H1 (cell line): ENCODE measurements around the gene TMEM183A. TPM values are rescaled to one million over a fixed set of nuclear protein-coding genes. Genes with fewer than 3 reads are reported as not detected.
A peak's percentile ranks its signal among the peaks of the same experiment; 100 is the strongest.

Experiments
- CTCF ChIA-PET: fragments of 300-600 bp; sonication (Branson Sonifier 250); formaldehyde crosslinking; loops from one replicate; lab custom pipeline; 2021; ENCODE audit not compliant: partially characterized antibody; lab: Charles Lee
- POLR2A ChIA-PET: fragments of 300-600 bp; sonication (Branson Sonifier 250); formaldehyde crosslinking; loops from one replicate; lab custom pipeline; 2021; ENCODE audit warnings: inconsistent platforms; ENCODE audit not compliant: partially characterized antibody; lab: Charles Lee
- DNase-seq, 2 experiments: peaks; one replicate each; pipeline versions ENCODE4 v3.0.0 to v3.0.0-alpha.2; 2010 to 2022; ENCODE audit warnings: low spot score in 2 of 2, low read depth in 1 of 2, mixed read lengths in 1 of 2
- FAIRE-seq: peaks from 2 replicates; lab custom pipeline; 2011; peaks lifted over from hg19 to GRCh38; lab: Jason Lieb, UNC
- H2AFZ ChIP-seq: 2 replicates; pipeline ENCODE4 v1.8.1; 2012; ENCODE audit warnings: low read length, inconsistent platforms
- H2AK5ac ChIP-seq: 2 replicates; pipeline ENCODE4 v1.6.1; 2013; ENCODE audit warnings: low read depth, low read length
- H2BK120ac ChIP-seq: replicated peaks from 2 replicates; pipeline ENCODE3; 2013; ENCODE audit warnings: low read depth, low read length, inconsistent platforms
- H2BK12ac ChIP-seq: 2 replicates; pipeline ENCODE4 v1.6.1; 2013; ENCODE audit warnings: low read depth, low read length
- H2BK15ac ChIP-seq: 2 replicates; pipeline ENCODE4 v1.6.1; 2013; ENCODE audit warnings: low read length
- H2BK20ac ChIP-seq: 2 replicates; pipeline ENCODE4 v1.6.1; 2013; ENCODE audit warnings: low read length
- H2BK5ac ChIP-seq: 2 replicates; pipeline ENCODE4 v1.6.1; 2013; ENCODE audit warnings: low read depth, low read length
- H3K14ac ChIP-seq: 2 replicates; pipeline ENCODE4 v1.6.1; 2013; ENCODE audit warnings: inconsistent platforms; ENCODE audit not compliant: insufficient read length
- H3K18ac ChIP-seq: 2 replicates; pipeline ENCODE4 v1.6.1; 2013; ENCODE audit warnings: low read length; ENCODE audit errors: extremely low read depth
- H3K23ac ChIP-seq: 2 replicates; pipeline ENCODE4 v1.6.1; 2013; ENCODE audit warnings: inconsistent platforms; ENCODE audit not compliant: insufficient read length
- H3K23me2 ChIP-seq: 2 replicates; pipeline ENCODE4 v1.6.1; 2013; ENCODE audit warnings: low read depth, low read length
- H3K27ac ChIP-seq: 2 replicates; pipeline ENCODE4 v1.6.1; 2011; ENCODE audit warnings: low read depth, low read length, inconsistent platforms
- H3K27me3 ChIP-seq, 4 experiments: replicated peaks in 1 of 4; 1 replicate in 1 of 4; 2 replicates in 3 of 4; pipeline versions ENCODE4 v1.6.1 to v1.8.1; 2011 to 2013; ENCODE audit warnings: low read length in 3 of 4, mild to moderate bottlenecking in 3 of 4, inconsistent platforms in 2 of 4, mixed read lengths in 2 of 4, moderate library complexity in 1 of 4; ENCODE audit not compliant: control insufficient read depth in 3 of 4, insufficient read depth in 3 of 4; ENCODE audit errors: extremely low read depth in 1 of 4
- H3K36me3 ChIP-seq, 4 experiments: 2 replicates each; pipeline versions ENCODE4 v1.6.1 to v1.8.1; 2011 to 2013; ENCODE audit warnings: mild to moderate bottlenecking in 4 of 4, low read length in 3 of 4, moderate library complexity in 2 of 4, control low read depth in 1 of 4, inconsistent platforms in 1 of 4; ENCODE audit not compliant: insufficient read depth in 4 of 4, control insufficient read depth in 2 of 4
- H3K4ac ChIP-seq: replicated peaks from 2 replicates; pipeline ENCODE3; 2013; ENCODE audit warnings: low read length, low read depth, mixed read lengths, inconsistent platforms; ENCODE audit not compliant: insufficient read length
- H3K4me1 ChIP-seq, 4 experiments: replicated peaks in 1 of 4; 1 replicate in 1 of 4; 2 replicates in 3 of 4; pipeline versions ENCODE4 v1.6.1 to v1.8.1; 2011 to 2013; ENCODE audit warnings: low read length in 3 of 4, inconsistent platforms in 2 of 4, mixed read lengths in 1 of 4; ENCODE audit not compliant: insufficient read depth in 4 of 4, control insufficient read depth in 3 of 4
- H3K4me2 ChIP-seq, 2 experiments: 2 replicates each; pipeline versions ENCODE4 v1.6.1 to v1.8.1; 2011 to 2013; ENCODE audit warnings: low read depth in 2 of 2, low read length in 2 of 2, control low read depth in 1 of 2, inconsistent platforms in 1 of 2, mild to moderate bottlenecking in 1 of 2; ENCODE audit not compliant: insufficient read depth in 1 of 2
- H3K4me3 ChIP-seq, 4 experiments: fragments of 200-600, 300-600 bp in 1 of 4; sonication (generic), shearing (Covaris generic), sonication (Bioruptor Twin) in 1 of 4; 2 replicates each; pipeline versions ENCODE4 v1.5.1 to v1.8.1; 2011 to 2016; ENCODE audit warnings: low read length in 4 of 4, low read depth in 3 of 4, control low read depth in 2 of 4, inconsistent platforms in 2 of 4, mild to moderate bottlenecking in 2 of 4, mixed read lengths in 1 of 4, moderate library complexity in 1 of 4; ENCODE audit not compliant: insufficient read depth in 2 of 4; ENCODE audit errors: extremely low read depth in 1 of 4
- H3K56ac ChIP-seq: replicated peaks from 2 replicates; pipeline ENCODE3; 2013; ENCODE audit warnings: low read depth, mild to moderate bottlenecking, mixed read lengths, low read length, inconsistent platforms; ENCODE audit not compliant: insufficient read length
- H3K79me1 ChIP-seq: 2 replicates; pipeline ENCODE4 v1.6.1; 2013; ENCODE audit warnings: low read depth, low read length, control low read depth
- H3K79me2 ChIP-seq, 2 experiments: 2 replicates each; pipeline versions ENCODE4 v1.6.1 to v1.8.1; 2012 to 2013; ENCODE audit warnings: low read length in 2 of 2, mild to moderate bottlenecking in 2 of 2, inconsistent platforms in 1 of 2; ENCODE audit not compliant: insufficient read depth in 2 of 2, control insufficient read depth in 1 of 2
- H3K9ac ChIP-seq, 4 experiments: replicated peaks in 1 of 4; 1 replicate in 1 of 4; 2 replicates in 3 of 4; pipeline versions ENCODE4 v1.6.1 to v1.8.1; 2011 to 2013; ENCODE audit warnings: low read depth in 3 of 4, low read length in 3 of 4, control low read depth in 2 of 4, mild to moderate bottlenecking in 2 of 4, moderate library complexity in 2 of 4, inconsistent platforms in 1 of 4; ENCODE audit errors: extremely low read depth in 1 of 4
- H3K9me3 ChIP-seq, 2 experiments: 2 replicates each; pipeline versions ENCODE4 v1.6.1 to v1.8.1; 2012 to 2013; ENCODE audit warnings: mild to moderate bottlenecking in 2 of 2, moderate library complexity in 2 of 2, control low read depth in 1 of 2, inconsistent platforms in 1 of 2, low read depth in 1 of 2, low read length in 1 of 2, mixed read lengths in 1 of 2; ENCODE audit not compliant: insufficient read depth in 2 of 2
- H4K20me1 ChIP-seq, 2 experiments: replicated peaks in 1 of 2; 2 replicates each; pipeline versions ENCODE3 to v1.8.1; 2011 to 2013; ENCODE audit warnings: inconsistent platforms in 2 of 2, low read length in 2 of 2, mild to moderate bottlenecking in 1 of 2; ENCODE audit not compliant: insufficient read depth in 2 of 2, control insufficient read depth in 1 of 2
- H4K5ac ChIP-seq: 2 replicates; pipeline ENCODE4 v1.6.1; 2013; ENCODE audit warnings: low read length, low read depth, mixed read lengths, inconsistent platforms; ENCODE audit not compliant: insufficient read length
- H4K8ac ChIP-seq: 2 replicates; pipeline ENCODE4 v1.8.0; 2013; ENCODE audit warnings: mild to moderate bottlenecking, moderate library complexity, low read length, inconsistent platforms; ENCODE audit not compliant: insufficient read depth; ENCODE audit errors: extremely low read depth
- H4K91ac ChIP-seq: replicated peaks from 2 replicates; pipeline ENCODE3; 2013; ENCODE audit warnings: low read length, mixed read lengths, inconsistent platforms; ENCODE audit not compliant: insufficient read length
- KDM1A ChIP-seq: fragments of 200-600, 300-600 bp; sonication (generic); IDR thresholded peaks from 2 replicates; pipeline ENCODE4 v1.7.1; 2016; ENCODE audit warnings: mild to moderate bottlenecking, low read length, borderline replicate concordance
- TBP ChIP-seq: IDR thresholded peaks from 2 replicates; pipeline ENCODE4 v1.6.1; 2011; ENCODE audit warnings: low read depth, low read length, improper control_type of control experiment
- WGBS, 2 experiments: shearing (Covaris generic) in 1 of 2; methylation state at CpG; one replicate each; pipeline versions ENCODE4 v1.1.6 to v1.1.7; 2013 to 2015; ENCODE audit warnings: low lambda C conversion rate in 2 of 2, mixed read lengths in 2 of 2, inconsistent platforms in 1 of 2, low coverage in 1 of 2, missing lambda C conversion rate in 1 of 2; ENCODE audit not compliant: insufficient replicate concordance in 2 of 2, insufficient coverage in 1 of 2, insufficient read length in 1 of 2; ENCODE audit errors: extremely low coverage in 1 of 2, missing lambda C conversion rate in 1 of 2; 5-methylcytosine and 5-hydroxymethylcytosine counted together
- polyA plus RNA-seq, 7 experiments: library from polyadenylated mRNA; depleted of rRNA in 3 of 7; stranded (reverse) in 5 of 7; unstranded in 2 of 7; fragments of >200 nt in 5 of 7; fragments of 200-250 nt in 2 of 7; gene quantifications; 1 replicate in 5 of 7; 2 replicates in 1 of 7; 4 replicates in 1 of 7; pipeline versions ENCODE4 v1.2.1 to v1.2.3, GENCODE V29; 2011 to 2013; ENCODE audit warnings: missing spikeins in 2 of 7, mixed read lengths in 2 of 7
- total RNA-seq: library from RNA; stranded (reverse); fragmentation: NEBNext Ultra II Directional; extraction: Animal tissue kit (Norgen Biotek cat#: 25700); gene quantifications from 2 replicates; pipeline ENCODE4 v1.2.1, GENCODE V29; 2021

Gene TMEM183A
- total and polyA plus RNA-seq, 2 of the 8 experiments (the other 6 are each of a cell fraction or from before 2014, with no cell fraction given), result 107 to 173 TPM

DNA sequence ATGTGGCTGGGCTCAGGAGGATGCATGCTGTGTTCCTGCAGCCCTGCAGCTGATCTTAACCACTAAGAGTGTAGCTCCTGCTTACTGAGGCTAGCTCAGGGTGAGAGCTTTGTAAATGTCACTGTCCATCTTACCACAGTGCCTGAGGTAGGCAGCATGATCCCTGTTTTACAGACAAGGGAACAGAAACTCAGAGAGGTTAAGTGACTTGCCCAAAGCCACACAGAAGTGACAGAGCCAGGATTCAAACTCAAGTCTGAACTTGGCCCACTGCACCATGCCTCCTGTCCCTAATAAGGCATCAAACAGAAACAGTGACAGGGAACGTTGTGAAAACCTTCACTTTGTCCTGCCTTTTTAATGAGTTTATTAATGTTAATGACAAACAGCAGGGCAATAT is 47.0 kb downstream of the TMEM183A start:
- Histone ChIP-seq H3K9me3 (no peaks in the 10 kb centered on the region), H3K9ac (no peak overlapping the region), H3K23me2 (no peaks in the 10 kb centered on the region), H3K27me3 (no peaks in the 10 kb centered on the region), H3K27ac (no peak overlapping the region), H2BK15ac (no peak overlapping the region; the same call in 1 of the 2 replicates), H3K4me1 (peaks cover 10 to 26% (median 20%) of the 10 kb centered on the region in 4 experiments), H2BK12ac (peak overlapping the region; percentile 18; the same call in 1 of the 2 replicates), H3K18ac (peak overlapping the region; percentile 28; the same call in 1 of the 2 replicates), H4K91ac (peak overlapping the region; percentile 84), H2BK5ac (peak overlapping the region; percentile 80; the same call in 1 of the 2 replicates), H3K4ac (no peak overlapping the region), H2BK120ac (peak overlapping the region; percentile 16), H2AK5ac (0 out of 2 replicates have a peak overlapping the region, but pooled peaks have one; percentile 1), H4K5ac (peak overlapping the region; percentile 23), H3K56ac (no peak overlapping the region), H3K4me2 (peak overlapping the region; percentile 24 to 39; a peak in 2 of 4 replicates), H2BK20ac (0 out of 2 replicates have a peak overlapping the region, but pooled peaks have one; percentile 10), H4K8ac (no peak overlapping the region), H4K20me1 (no peaks in the 10 kb centered on the region), H2AFZ (no peak overlapping the region), H3K79me1 (no peaks in the 10 kb centered on the region), H3K4me3 (no peak overlapping the region), H3K23ac (no peak overlapping the region), H3K14ac (no peak overlapping the region), H3K36me3 (no peaks in the 10 kb centered on the region), H3K79me2 (no peaks in the 10 kb centered on the region)
- no peak for DNase-seq
- whole genome bisulfite sequencing, 2 experiments, result 37% methylated on average over 1 of the region's 1 CpG; no CpG with 5 or more reads in 1 of the 2 experiments
- ChIA-PET CTCF (interaction anchor here (0.9 to 49.7 kb wide), 14 partner anchors 2 to 219 kb away, joined by 3 to 1089 read pairs (median 16); partner anchors contain the start of genes ADORA1, MYBPH, MYOG and PPFIA4), POLR2A (interaction anchor here (0.6 to 1.2 kb wide), 5 partner anchors 10 to 934 kb away, joined by 3 to 5 read pairs (median 3); no protein-coding TSS in a partner anchor)
- TF ChIP-seq KDM1A (peak; percentile 76; the same call in 1 of the 2 replicates), TBP (no peak)
- FAIRE-seq, result peak; percentile 50
